Nephron progenitor cell (in vitro differentiated cells): ENCODE data around the gene ENOX1.

Experiments used
- DNase-seq: peaks from one replicate; pipeline ENCODE4 v3.0.0; 2021
- H3K27ac Mint-ChIP-seq: 2 replicates; pipeline ENCODE4 v1.8.0; 2021; ENCODE audit warnings: mild to moderate bottlenecking, moderate library complexity, mixed read lengths
- H3K27me3 Mint-ChIP-seq: 2 replicates; pipeline ENCODE4 v1.8.0; 2021; ENCODE audit warnings: mild to moderate bottlenecking, low read depth, mixed read lengths; ENCODE audit not compliant: poor library complexity
- H3K36me3 Mint-ChIP-seq: 2 replicates; pipeline ENCODE4 v1.8.0; 2021; ENCODE audit warnings: low read depth, mixed read lengths
- H3K4me1 Mint-ChIP-seq: 2 replicates; pipeline ENCODE4 v1.8.0; 2021; ENCODE audit warnings: mixed read lengths
- H3K4me3 Mint-ChIP-seq: 2 replicates; pipeline ENCODE4 v1.8.0; 2021; ENCODE audit warnings: mild to moderate bottlenecking, moderate library complexity, mixed read lengths
- H3K9me3 Mint-ChIP-seq: 2 replicates; pipeline ENCODE4 v1.8.0; 2021; ENCODE audit warnings: mild to moderate bottlenecking, moderate library complexity, mixed read lengths
- CTCF ChIP-seq: fragments of 200-600 bp; sonication (generic); IDR thresholded peaks from 2 replicates; pipeline ENCODE4 v1.5.0; 2021; ENCODE audit warnings: antibody characterized with exemption

Gene ENOX1

GRCh38 chr13:43652760-43653159 lies 134.0 kb downstream of the ENOX1 start:
- peaks cover 2% of the 10 kb centered on the region for H3K27me3 Mint-ChIP-seq
- TF ChIP-seq CTCF: no peak
- H3K27ac Mint-ChIP-seq: no peak overlapping the region
- H3K4me1 Mint-ChIP-seq: peaks cover 13% of the 10 kb centered on the region
- no peak overlapping the region for H3K4me3 Mint-ChIP-seq
- no peaks in the 10 kb centered on the region for H3K9me3 Mint-ChIP-seq
- DNase-seq: peak; percentile 35
- H3K36me3 Mint-ChIP-seq: no peaks in the 10 kb centered on the region

GRCh38 chr13:43650882-43651281 lies 135.9 kb downstream of the ENOX1 start:
- no peak for DNase-seq
- Mint-ChIP-seq H3K4me1 (peaks cover 13% of the 10 kb centered on the region), H3K27me3 (peaks cover 11% of the 10 kb centered on the region), H3K27ac (no peak overlapping the region), H3K9me3 (no peaks in the 10 kb centered on the region), H3K36me3 (no peaks in the 10 kb centered on the region), H3K4me3 (no peak overlapping the region)
- TF ChIP-seq CTCF: no peak

- Mint-ChIP-seq H3K27ac (no peak overlapping the region), H3K4me1 (peaks cover 13% of the 10 kb centered on the region), H3K36me3 (no peaks in the 10 kb centered on the region), H3K4me3 (no peak overlapping the region), H3K9me3 (no peaks in the 10 kb centered on the region), H3K27me3 (peaks cover 8% of the 10 kb centered on the region)
- DNase-seq: no peak
- no peak for TF ChIP-seq CTCF
Observed at GRCh38 chr13:43648733-43649132, 138.0 kb downstream of the ENOX1 start.

GRCh38 chr13:43647471-43647870 lies 139.3 kb downstream of the ENOX1 start:
- H3K36me3 Mint-ChIP-seq: no peaks in the 10 kb centered on the region
- peaks cover 4% of the 10 kb centered on the region for H3K4me1 Mint-ChIP-seq
- no peak for TF ChIP-seq CTCF
- no peak overlapping the region for H3K27ac Mint-ChIP-seq
- no peak overlapping the region for H3K4me3 Mint-ChIP-seq
- DNase-seq: no peak
- H3K9me3 Mint-ChIP-seq: no peaks in the 10 kb centered on the region
- H3K27me3 Mint-ChIP-seq: peaks cover 8% of the 10 kb centered on the region

GRCh38 chr13:43640476-43640875 lies 146.3 kb downstream of the ENOX1 start:
- no peaks in the 10 kb centered on the region for H3K27me3 Mint-ChIP-seq
- no peak overlapping the region for H3K4me3 Mint-ChIP-seq
- TF ChIP-seq CTCF: no peak
- H3K36me3 Mint-ChIP-seq: no peaks in the 10 kb centered on the region
- H3K4me1 Mint-ChIP-seq: no peaks in the 10 kb centered on the region
- H3K9me3 Mint-ChIP-seq: no peaks in the 10 kb centered on the region
- no peak for DNase-seq
- H3K27ac Mint-ChIP-seq: no peak overlapping the region

- DNase-seq: no peak
- TF ChIP-seq CTCF: no peak
- no peaks in the 10 kb centered on the region for H3K4me1 Mint-ChIP-seq
- H3K9me3 Mint-ChIP-seq: peaks cover 5% of the 10 kb centered on the region
- no peak overlapping the region for H3K27ac Mint-ChIP-seq
- no peak overlapping the region for H3K4me3 Mint-ChIP-seq
- no peaks in the 10 kb centered on the region for H3K27me3 Mint-ChIP-seq
- H3K36me3 Mint-ChIP-seq: no peaks in the 10 kb centered on the region
Observed at GRCh38 chr13:43631106-43631505, 155.7 kb downstream of the ENOX1 start.
